ENCODE data around the gene PNLIPRP3.

DNA sequence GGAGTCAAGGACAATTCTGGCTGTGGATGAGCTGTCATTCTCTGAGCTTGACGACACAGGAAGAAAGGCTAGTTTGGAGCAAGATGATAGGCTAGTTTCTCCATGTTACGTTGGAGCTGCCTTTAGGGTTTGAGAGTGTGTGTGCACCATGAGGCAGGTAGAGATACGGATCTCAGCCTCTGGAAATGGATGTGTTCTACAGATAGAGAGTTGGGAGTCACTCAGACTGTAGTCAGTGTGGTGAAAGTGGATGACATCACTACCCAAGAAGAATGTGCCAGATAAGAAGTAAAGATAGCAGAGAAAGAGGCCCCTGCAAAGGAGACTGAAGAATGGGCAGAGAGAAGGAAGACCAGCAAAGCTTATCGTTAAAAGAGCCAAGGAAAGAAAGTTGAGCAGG is 42.4 kb downstream of the PNLIPRP3 start:
- TF ChIP-seq, protein P1, sequence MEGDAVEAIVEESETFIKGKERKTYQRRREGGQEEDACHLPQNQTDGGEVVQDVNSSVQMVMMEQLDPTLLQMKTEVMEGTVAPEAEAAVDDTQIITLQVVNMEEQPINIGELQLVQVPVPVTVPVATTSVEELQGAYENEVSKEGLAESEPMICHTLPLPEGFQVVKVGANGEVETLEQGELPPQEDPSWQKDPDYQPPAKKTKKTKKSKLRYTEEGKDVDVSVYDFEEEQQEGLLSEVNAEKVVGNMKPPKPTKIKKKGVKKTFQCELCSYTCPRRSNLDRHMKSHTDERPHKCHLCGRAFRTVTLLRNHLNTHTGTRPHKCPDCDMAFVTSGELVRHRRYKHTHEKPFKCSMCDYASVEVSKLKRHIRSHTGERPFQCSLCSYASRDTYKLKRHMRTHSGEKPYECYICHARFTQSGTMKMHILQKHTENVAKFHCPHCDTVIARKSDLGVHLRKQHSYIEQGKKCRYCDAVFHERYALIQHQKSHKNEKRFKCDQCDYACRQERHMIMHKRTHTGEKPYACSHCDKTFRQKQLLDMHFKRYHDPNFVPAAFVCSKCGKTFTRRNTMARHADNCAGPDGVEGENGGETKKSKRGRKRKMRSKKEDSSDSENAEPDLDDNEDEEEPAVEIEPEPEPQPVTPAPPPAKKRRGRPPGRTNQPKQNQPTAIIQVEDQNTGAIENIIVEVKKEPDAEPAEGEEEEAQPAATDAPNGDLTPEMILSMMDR (IDR thresholded peaks at IDR 0.05), result no peak
- TF ChIP-seq POLR2A (IDR thresholded peaks at IDR 0.05), result no peak

Measured in lower leg skin (tissue), 3 donors.